ENCODE measurements around the gene SLAMF8.

SLAMF8 gene

DNA sequence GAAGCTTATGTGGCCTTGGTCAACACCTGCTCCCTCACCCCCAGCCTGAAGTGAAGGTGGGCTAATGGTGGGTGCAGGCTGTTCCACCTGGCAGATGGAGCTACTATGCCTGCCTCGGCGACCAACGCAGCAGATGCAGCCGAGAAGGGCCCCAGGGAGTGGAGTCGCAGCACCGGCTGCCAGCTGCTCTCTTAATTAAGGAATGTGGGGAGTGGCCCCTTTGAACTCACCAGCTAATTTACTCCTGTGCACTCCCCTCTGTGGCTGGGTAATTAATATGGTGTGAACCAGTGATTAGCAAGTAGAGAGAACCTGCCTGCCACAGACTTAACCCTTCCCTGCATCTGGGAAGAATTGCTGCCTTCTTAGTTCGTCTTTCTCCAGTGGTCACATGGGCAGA lies 3.3 kb upstream of the SLAMF8 start:
- peak; percentile 21 for DNase-seq
- Histone ChIP-seq H3K36me3 (no peaks in the 10 kb centered on the region), H3K4me1 (no peaks in the 10 kb centered on the region), H3K4me3 (ENCODE audit: low read depth, low read length) (no peak overlapping the region), H3K9me3 (no peaks in the 10 kb centered on the region), H3K27me3 (no peaks in the 10 kb centered on the region)
- TF ChIP-seq CTCF (IDR thresholded peaks at IDR 0.05; ENCODE audit: low read depth, low read length): no peak

GRCh38 chr1:159825564-159825963 lies 1.1 kb upstream of the SLAMF8 start:
- DNase-seq: no peak
- Histone ChIP-seq H3K4me3 (ENCODE audit: low read depth, low read length) (no peak overlapping the region), H3K36me3 (no peaks in the 10 kb centered on the region), H3K27me3 (no peaks in the 10 kb centered on the region), H3K4me1 (no peaks in the 10 kb centered on the region), H3K9me3 (no peaks in the 10 kb centered on the region)
- TF ChIP-seq CTCF (IDR thresholded peaks at IDR 0.05; ENCODE audit: low read depth, low read length): no peak

- Histone ChIP-seq H3K9me3 (no peaks in the 10 kb centered on the region), H3K27me3 (no peaks in the 10 kb centered on the region), H3K4me3 (ENCODE audit: low read depth, low read length) (no peak overlapping the region), H3K4me1 (no peaks in the 10 kb centered on the region; the same call in 1 of the 2 replicates), H3K36me3 (no peaks in the 10 kb centered on the region)
- DNase-seq: no peak
- no peak for TF ChIP-seq CTCF (IDR thresholded peaks at IDR 0.05; ENCODE audit: low read depth, low read length)
These were observed 423 bp downstream of the SLAMF8 start for GRCh38 chr1:159827102-159827490.

DNA sequence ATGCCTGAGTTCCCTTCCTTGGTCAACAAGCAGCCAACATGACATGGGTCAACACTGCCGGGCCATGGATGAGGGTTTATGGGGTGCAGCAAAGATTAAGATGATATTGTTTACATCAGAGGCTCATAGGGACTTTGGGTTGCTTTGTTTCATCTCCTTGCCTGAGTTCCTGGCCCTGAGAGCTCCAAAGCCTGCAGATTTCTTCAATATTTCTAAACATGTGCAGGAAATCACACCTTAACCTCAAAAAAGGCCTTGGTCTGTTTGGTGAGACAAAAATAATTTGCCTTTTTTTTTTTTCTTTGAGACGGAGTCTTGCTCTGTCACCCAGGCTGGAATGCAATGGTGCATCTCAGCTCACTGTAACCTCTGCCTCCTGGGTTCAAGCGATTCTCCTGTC lies 876 bp downstream of the SLAMF8 start:
- no peaks in the 10 kb centered on the region for H3K36me3 ChIP-seq
- H3K9me3 ChIP-seq: no peaks in the 10 kb centered on the region
- H3K4me3 ChIP-seq (ENCODE audit: low read depth, low read length): no peak overlapping the region
- H3K27me3 ChIP-seq: no peaks in the 10 kb centered on the region
- no peak for DNase-seq
- no peaks in the 10 kb centered on the region; the same call in 1 of the 2 replicates for H3K4me1 ChIP-seq
- TF ChIP-seq CTCF (IDR thresholded peaks at IDR 0.05; ENCODE audit: low read depth, low read length): no peak

DNA sequence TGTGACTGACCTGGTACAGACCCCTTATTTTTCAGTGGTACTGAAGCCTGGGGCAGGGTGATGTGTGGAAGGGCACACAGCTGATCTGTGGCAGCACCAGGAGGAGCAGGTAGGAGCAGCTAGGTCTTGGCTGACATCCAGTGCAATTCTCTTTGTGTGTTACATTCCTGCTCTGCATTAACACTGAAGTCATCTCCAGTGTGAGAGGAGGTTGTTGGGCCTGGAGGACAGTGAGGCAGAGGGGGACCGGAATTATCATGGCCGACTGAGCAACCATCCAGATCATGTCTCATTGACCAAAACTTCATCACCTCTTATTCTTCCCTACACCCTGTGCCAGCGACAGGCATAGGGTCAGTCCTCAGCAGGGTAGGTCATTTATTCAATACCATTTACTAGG lies 1.5 kb downstream of the SLAMF8 start:
- no peak for TF ChIP-seq CTCF (IDR thresholded peaks at IDR 0.05; ENCODE audit: low read depth, low read length)
- Histone ChIP-seq H3K4me1 (no peaks in the 10 kb centered on the region; the same call in 1 of the 2 replicates), H3K36me3 (no peaks in the 10 kb centered on the region), H3K4me3 (ENCODE audit: low read depth, low read length) (no peak overlapping the region), H3K9me3 (no peaks in the 10 kb centered on the region), H3K27me3 (no peaks in the 10 kb centered on the region)
- DNase-seq: no peak

DNA sequence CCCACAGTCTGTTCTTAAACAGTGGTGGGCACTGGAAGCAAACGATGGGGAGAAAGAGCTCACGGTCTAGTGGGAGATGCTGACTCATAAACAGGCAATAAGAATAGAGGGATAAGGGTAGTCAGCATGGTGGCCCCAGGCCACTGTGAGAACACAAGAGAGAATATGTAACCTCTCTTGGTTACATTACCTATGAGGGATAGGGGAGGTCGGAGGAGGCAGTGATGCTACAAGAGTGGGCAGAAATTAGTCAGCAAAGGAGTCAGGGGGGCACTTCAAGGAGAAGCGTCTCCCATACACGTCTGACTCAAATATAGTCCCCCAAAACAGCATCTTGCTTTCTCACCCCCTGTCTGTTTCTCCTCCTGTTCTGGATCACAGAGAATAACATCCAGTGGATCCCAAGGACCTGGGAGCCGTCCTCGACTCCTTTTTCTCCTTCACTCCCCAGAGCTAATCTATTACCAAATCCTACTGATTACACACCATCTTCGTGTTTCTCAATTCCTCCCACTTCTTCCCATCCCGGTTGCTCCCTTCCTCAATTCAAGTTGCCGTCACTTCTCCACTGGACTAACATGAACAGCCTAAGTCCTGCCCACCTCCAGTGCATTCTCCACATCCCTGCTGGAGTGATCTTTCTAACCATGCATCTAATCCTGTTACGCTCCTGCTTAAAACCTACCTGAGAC lies 2.1 kb downstream of the SLAMF8 start:
- H3K36me3 ChIP-seq: no peaks in the 10 kb centered on the region
- DNase-seq: no peak
- no peak overlapping the region for H3K4me3 ChIP-seq (ENCODE audit: low read depth, low read length)

More for the DNA sequence above, 2.1 kb downstream of the SLAMF8 start:
- Histone ChIP-seq H3K9me3 (no peaks in the 10 kb centered on the region), H3K27me3 (no peaks in the 10 kb centered on the region), H3K4me1 (no peaks in the 10 kb centered on the region; the same call in 1 of the 2 replicates)
- TF ChIP-seq CTCF (IDR thresholded peaks at IDR 0.05; ENCODE audit: low read depth, low read length): no peak
